Ovary (tissue), 9 donors: ENCODE results near the gene TBC1D26. TPM values are rescaled to one million over a fixed set of nuclear protein-coding genes. Genes with fewer than 3 reads are reported as not detected.

Source experiments
- DNase-seq, 5 donors: peaks; one replicate each; pipeline ENCODE4 v3.0.0-alpha.2; 2019 to 2020
- H3K27ac ChIP-seq, 2 donors: fragments of 200-600 bp; one replicate each; pipeline versions ENCODE4 v1.5.1 to v1.8.0; 2019 to 2022
- H3K27me3 ChIP-seq: fragments of 200-600 bp; one replicate; pipeline ENCODE4 v1.8.0; 2022
- H3K36me3 ChIP-seq: fragments of 200-600 bp; sonication (generic); one replicate; pipeline ENCODE4 v1.5.1; 2019
- H3K4me1 ChIP-seq: one replicate; pipeline ENCODE4 v1.8.1; 2013; ENCODE audit warnings: mild to moderate bottlenecking, moderate library complexity; ENCODE audit not compliant: insufficient read depth
- H3K4me3 ChIP-seq: fragments of 200-600 bp; sonication (generic); one replicate; pipeline ENCODE4 v1.5.1; 2017
- H3K9me3 ChIP-seq, 2 donors: fragments of 200-600 bp in 1 of 2; sonication (generic) in 1 of 2; one replicate each; pipeline versions ENCODE4 v1.5.1 to v1.8.1; 2013 to 2019; ENCODE audit warnings: mild to moderate bottlenecking in 1 of 2, moderate library complexity in 1 of 2
- EP300 ChIP-seq: sonication (generic); formaldehyde crosslinking; IDR thresholded peaks from one replicate; pipeline ENCODE4 v1.6.1; 2017; ENCODE audit warnings: antibody characterized with exemption
- POLR2A ChIP-seq: fragments of 450-650 bp; IDR thresholded peaks from one replicate; pipeline ENCODE4 v1.6.1; 2017; ENCODE audit warnings: antibody characterized with exemption, mild to moderate bottlenecking, moderate library complexity
- whole genome bisulfite sequencing, 3 donors: extraction: QIAGEN DNeasy Blood & Tissue Kit in 1 of 3; methylation state at CpG; one replicate each; pipeline versions ENCODE4 v1.1.5 to v1.1.7; 2013 to 2017; 5-methylcytosine and 5-hydroxymethylcytosine counted together
- intact Hi-C, 4 donors: fragments of 100-400 bp; cut with DNase I; formaldehyde crosslinking; loops; one replicate each; pipeline versions ENCODE4 v1.11.0 to v1.15.1; 2022 to 2023
- polyA plus RNA-seq, 2 donors: library from polyadenylated mRNA; stranded (reverse); fragments of 200-250 nt in 1 of 2; fragments of 350-450 nt in 1 of 2; fragmentation: Illumina TruSeq in 1 of 2; extraction: RNeasy Lipid Tissue Mini Kit (QIAGEN cat#74804) in 1 of 2; gene quantifications; one replicate each; pipeline ENCODE4 v1.2.3, GENCODE V29; 2013 to 2014
- total RNA-seq, 7 donors: library from RNA; depleted of rRNA in 2 of 7; stranded (reverse); fragments of >200 nt in 2 of 7; fragmentation: NEBNext Ultra II Directional in 3 of 7; extraction: Animal tissue kit (Norgen Biotek cat#: 25700) in 3 of 7; gene quantifications; one replicate each; pipeline versions ENCODE4 v1.1.0 to v1.2.4, GENCODE V29; 2016 to 2023
- TF ChIP-seq, protein P1 (sequence below), 3 donors: fragments of 450-650 bp in 2 of 3; fragments of 200-600 bp in 1 of 3; IDR thresholded peaks; one replicate each; pipeline versions ENCODE4 v1.5.1 to v1.8.0; 2016 to 2022; ENCODE audit warnings: antibody characterized with exemption in 3 of 3, mild to moderate bottlenecking in 1 of 3
- donor health status: DM: no; HTN: no; CAD: no; lungs with moderate emphysema.
- donor health status: DM: no; HTN: no; CAD: no.
- donor health status: Bipolar disorder and iron deficiency.
- donor health status: DM: yes; HTN: yes; CAD: no.
- donor health status: DM: no; HTN: no; CAD: no.
- donor health status: DM: yes; HTN: yes; CAD: no.

Gene TBC1D26
- total and polyA plus RNA-seq, 9 donors: 0.08 to 0.69 (median 0.38) TPM; not detected in 3

DNA sequence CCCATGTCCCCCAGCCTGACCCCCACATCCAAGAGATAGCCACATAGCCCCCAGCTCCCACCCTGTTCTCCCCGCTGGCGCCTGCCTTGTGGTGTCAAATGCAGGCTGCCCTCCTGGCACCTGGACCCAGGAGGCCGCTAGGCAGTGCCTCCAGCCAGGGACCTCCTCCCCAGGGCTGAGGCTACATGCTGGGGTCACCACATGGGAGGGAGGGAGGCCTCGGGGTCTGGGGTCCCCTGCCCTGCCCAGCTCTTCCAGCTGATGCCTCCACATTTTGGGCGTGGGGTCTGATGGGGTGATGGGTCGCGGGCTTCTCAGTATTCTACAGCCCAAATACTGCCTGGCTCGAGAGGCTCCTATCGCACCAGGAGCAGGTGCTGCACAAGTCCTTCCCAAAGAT is 9.5 kb downstream of the TBC1D26 start:
- TF ChIP-seq POLR2A (no peak), EP300 (no peak)
- TF ChIP-seq, protein P1, sequence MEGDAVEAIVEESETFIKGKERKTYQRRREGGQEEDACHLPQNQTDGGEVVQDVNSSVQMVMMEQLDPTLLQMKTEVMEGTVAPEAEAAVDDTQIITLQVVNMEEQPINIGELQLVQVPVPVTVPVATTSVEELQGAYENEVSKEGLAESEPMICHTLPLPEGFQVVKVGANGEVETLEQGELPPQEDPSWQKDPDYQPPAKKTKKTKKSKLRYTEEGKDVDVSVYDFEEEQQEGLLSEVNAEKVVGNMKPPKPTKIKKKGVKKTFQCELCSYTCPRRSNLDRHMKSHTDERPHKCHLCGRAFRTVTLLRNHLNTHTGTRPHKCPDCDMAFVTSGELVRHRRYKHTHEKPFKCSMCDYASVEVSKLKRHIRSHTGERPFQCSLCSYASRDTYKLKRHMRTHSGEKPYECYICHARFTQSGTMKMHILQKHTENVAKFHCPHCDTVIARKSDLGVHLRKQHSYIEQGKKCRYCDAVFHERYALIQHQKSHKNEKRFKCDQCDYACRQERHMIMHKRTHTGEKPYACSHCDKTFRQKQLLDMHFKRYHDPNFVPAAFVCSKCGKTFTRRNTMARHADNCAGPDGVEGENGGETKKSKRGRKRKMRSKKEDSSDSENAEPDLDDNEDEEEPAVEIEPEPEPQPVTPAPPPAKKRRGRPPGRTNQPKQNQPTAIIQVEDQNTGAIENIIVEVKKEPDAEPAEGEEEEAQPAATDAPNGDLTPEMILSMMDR (IDR thresholded peaks at IDR 0.05): no peak

DNA sequence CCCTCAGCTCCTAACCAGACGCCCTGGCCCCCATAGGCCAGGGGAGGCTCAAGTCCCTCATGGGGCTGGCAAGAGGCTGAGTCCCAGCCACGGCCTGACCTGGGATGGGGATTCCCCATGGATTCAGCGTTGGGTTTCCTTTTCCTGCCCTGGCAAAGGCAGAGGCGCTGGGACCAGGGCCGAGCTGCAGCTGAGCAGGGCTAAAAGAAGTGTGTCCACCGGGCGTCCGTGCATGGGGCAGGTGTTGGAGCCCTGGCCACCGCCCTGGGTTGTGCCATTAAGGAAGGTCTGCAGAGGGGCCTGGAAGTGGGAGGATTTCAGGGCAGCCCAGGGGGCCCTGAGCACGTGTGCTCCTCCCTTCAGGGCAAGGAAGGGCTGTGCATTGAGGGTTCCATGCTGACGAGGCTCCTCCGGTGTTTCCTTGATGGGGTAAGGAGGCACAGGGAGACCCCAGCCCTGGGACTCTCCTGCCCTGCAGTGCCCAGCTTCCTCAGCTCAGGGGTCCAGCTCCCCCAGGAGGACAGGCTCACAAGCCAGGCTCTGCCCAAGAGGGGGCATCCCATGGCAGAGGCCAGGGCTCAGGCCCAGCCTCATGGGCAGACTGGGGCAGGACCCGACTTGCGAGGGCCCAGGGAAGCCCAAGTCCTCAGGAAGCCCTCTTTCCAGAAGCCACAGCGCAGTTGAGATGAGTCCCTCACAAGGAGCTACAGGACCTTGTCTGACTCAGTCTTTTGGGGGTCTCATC is 10.1 kb downstream of the TBC1D26 start:
- DNase-seq: no peak
- H3K4me1 ChIP-seq: peaks cover 4% of the 10 kb centered on the region
- H3K4me3 ChIP-seq: no peak overlapping the region
- no peaks in the 10 kb centered on the region for H3K9me3 ChIP-seq
- TF ChIP-seq POLR2A (no peak), EP300 (no peak)
- TF ChIP-seq, protein P1 (IDR thresholded peaks at IDR 0.05): no peak
- H3K27ac ChIP-seq: no peak overlapping the region
- intact Hi-C loops: no loop called here
- no peaks in the 10 kb centered on the region for H3K27me3 ChIP-seq
- 84 to 93% (median 91%) methylated on average over 13 to 15 of the region's 15 CpGs for WGBS, 3 donors
- no peaks in the 10 kb centered on the region for H3K36me3 ChIP-seq

More for the DNA sequence above, 9.5 kb downstream of the TBC1D26 start:
- intact Hi-C loops: no loop called here
- H3K4me3 ChIP-seq: no peak overlapping the region
- no peaks in the 10 kb centered on the region for H3K9me3 ChIP-seq
- no peak overlapping the region for H3K27ac ChIP-seq
- H3K36me3 ChIP-seq: no peaks in the 10 kb centered on the region
- no peak for DNase-seq
- 95 to 98% (median 95%) methylated on average over 9 of the region's 9 CpGs for WGBS, 3 donors
- H3K4me1 ChIP-seq: peaks cover 4% of the 10 kb centered on the region
- no peaks in the 10 kb centered on the region for H3K27me3 ChIP-seq

DNA sequence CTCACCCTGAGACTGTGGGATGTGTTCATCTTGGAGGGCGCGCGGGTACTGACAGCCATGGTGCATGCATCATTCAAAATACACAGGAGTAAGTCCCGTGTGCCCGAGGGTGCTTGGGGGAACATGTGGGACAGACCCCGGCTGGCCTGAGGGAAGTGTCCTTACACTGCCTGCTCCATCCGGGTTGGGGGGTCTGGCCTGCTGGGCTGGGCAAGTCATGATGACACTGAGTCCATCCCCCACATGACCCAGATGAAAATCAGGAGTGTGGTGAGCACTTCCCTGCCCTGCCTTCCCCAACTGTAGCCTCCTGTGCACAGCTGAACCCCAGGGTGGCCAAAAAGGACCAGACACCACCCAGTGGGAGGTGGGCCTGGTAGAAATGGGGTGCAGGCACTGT is 10.8 kb downstream of the TBC1D26 start:
- WGBS, 3 donors: 92 to 95% (median 94%) methylated on average over 7 of the region's 7 CpGs
- intact Hi-C loops: no loop called here
- Histone ChIP-seq H3K9me3 (no peaks in the 10 kb centered on the region), H3K4me1 (peaks cover 4% of the 10 kb centered on the region), H3K27me3 (no peaks in the 10 kb centered on the region), H3K27ac (no peak overlapping the region), H3K36me3 (no peaks in the 10 kb centered on the region), H3K4me3 (no peak overlapping the region)
- DNase-seq: no peak
- TF ChIP-seq, protein P1 (IDR thresholded peaks at IDR 0.05): no peak
- TF ChIP-seq POLR2A: no peak
- no peak for TF ChIP-seq EP300

DNA sequence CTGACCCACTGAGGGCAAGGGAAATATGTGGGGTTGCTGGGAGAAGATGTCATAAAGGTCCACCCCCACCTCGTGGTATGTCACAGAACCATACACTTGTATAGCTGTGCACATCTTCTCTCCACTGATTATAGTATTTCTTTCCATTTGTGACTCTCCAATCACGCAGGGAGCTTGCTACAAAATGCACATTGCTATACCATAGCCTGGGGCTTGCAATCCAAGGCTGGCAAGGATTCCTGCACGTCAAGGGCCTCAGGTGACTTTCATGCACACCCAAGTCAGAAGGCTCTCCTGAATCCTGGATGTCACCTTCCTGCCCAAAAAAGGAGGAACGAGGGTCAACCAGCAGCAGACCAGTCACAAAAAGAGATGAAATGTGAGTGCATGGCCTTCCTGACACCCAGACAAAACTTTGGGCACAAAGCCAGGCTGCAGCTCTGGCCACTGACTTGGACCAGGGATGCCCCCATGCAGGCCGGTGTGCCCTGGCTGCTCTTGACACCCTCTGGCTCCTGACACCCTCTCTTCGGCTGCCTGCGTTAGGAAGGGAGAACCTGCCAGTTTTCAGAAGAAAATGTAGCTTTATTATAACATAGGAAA is 12.1 kb downstream of the TBC1D26 start:
- H3K4me3 ChIP-seq: no peak overlapping the region
- H3K27me3 ChIP-seq: no peaks in the 10 kb centered on the region
- TF ChIP-seq POLR2A (no peak), EP300 (no peak)
- TF ChIP-seq, protein P1 (IDR thresholded peaks at IDR 0.05): no peak
- peaks cover 4% of the 10 kb centered on the region for H3K4me1 ChIP-seq
- no peaks in the 10 kb centered on the region for H3K9me3 ChIP-seq
- peak overlapping the region in 1 of 2 donors; percentile 16 for H3K27ac ChIP-seq
- DNase-seq: no peak
- 33 to 60% (median 38%) methylated on average over 7 of the region's 7 CpGs for WGBS, 3 donors
- no peaks in the 10 kb centered on the region for H3K36me3 ChIP-seq
- intact Hi-C loops: no loop called here
